ENCODE measurements around the gene TMEM171. TPM values are rescaled to one million over a fixed set of nuclear protein-coding genes. Genes with fewer than 3 reads are reported as not detected.

Gene TMEM171
- total and polyA plus RNA-seq, 2 experiments from 2014 or later = 1.9 to 2.9 TPM

- no peak for TF ChIP-seq POLR2AphosphoS5 (IDR thresholded peaks at IDR 0.05; ENCODE audit: low read depth)
- TF ChIP-seq CTCF (conservative IDR thresholded peaks at IDR 0.05; ENCODE audit: low read depth in 2 of 2) = no peak
- no peak for TF ChIP-seq NANOG (IDR thresholded peaks at IDR 0.05; ENCODE audit: borderline replicate concordance)
- no peak for TF ChIP-seq ETS1 (IDR thresholded peaks at IDR 0.05)
- no peak for TF ChIP-seq CREB1 (CRISPR knock-in tag; IDR thresholded peaks at IDR 0.05; ENCODE audit: low read depth)
Observed at GRCh38 chr5:73131711-73132425, 11.5 kb downstream of the TMEM171 start (continued).

- no peaks in the 10 kb centered on the region for H3F3A ChIP-seq (replicated peaks; ENCODE audit: low read depth)
- H3K27me3 ChIP-seq (ENCODE audit: insufficient read depth) = no peaks in the 10 kb centered on the region
- no peak for TF ChIP-seq STAT1 (IDR thresholded peaks at IDR 0.05; ENCODE audit: unreplicated experiment)
- TF ChIP-seq ZNF114 (CRISPR knock-in tag; IDR thresholded peaks at IDR 0.05) = no peak
- TF ChIP-seq EZH2phosphoT487 (IDR thresholded peaks at IDR 0.05; ENCODE audit: unreplicated experiment) = no peak
- TF ChIP-seq JUNB (IDR thresholded peaks at IDR 0.05; ENCODE audit: unreplicated experiment) = no peak
- no peaks in the 10 kb centered on the region for H3K79me2 ChIP-seq (replicated peaks; ENCODE audit: insufficient read depth)
- no peak overlapping the region for H3K4me2 ChIP-seq
- Mint-ChIP-seq H3K36me3 (ENCODE audit: low read depth) (peaks cover 3% of the 10 kb centered on the region; the same call in 1 of the 3 replicates), H3K4me3 (no peak overlapping the region), H3K27me3 (ENCODE audit: insufficient read depth, low read depth, poor library complexity) (peaks cover 9% of the 10 kb centered on the region), H3K4me1 (peaks cover 38% of the 10 kb centered on the region), H3K27ac (no peak overlapping the region), H3K9me3 (no peaks in the 10 kb centered on the region; the same call in 2 of the 3 replicates)
- H4K20me1 ChIP-seq (replicated peaks; ENCODE audit: insufficient read depth) = no peaks in the 10 kb centered on the region
- H3K4me3 ChIP-seq = no peak overlapping the region
- H3K36me3 ChIP-seq (ENCODE audit: insufficient read depth) = no peaks in the 10 kb centered on the region
- H3K27ac ChIP-seq (ENCODE audit: low read depth) = no peak overlapping the region
- H3K9me2 ChIP-seq (ENCODE audit: insufficient read depth) = peaks cover 6% of the 10 kb centered on the region; the same call in 1 of the 2 replicates
- DNase-seq (ENCODE audit: low spot score) (no peak), ATAC-seq (no peak)
- no peak overlapping the region for H2AFZ ChIP-seq
- H3K4me1 ChIP-seq (ENCODE audit: insufficient read depth) = peaks cover 10% of the 10 kb centered on the region
Observed at GRCh38 chr5:73132759-73133158, 12.4 kb downstream of the TMEM171 start.

GRCh38 chr5:73135021-73135420 is 14.6 kb downstream of the TMEM171 start:
- no peak for ATAC-seq
- Histone ChIP-seq H3K27me3 (ENCODE audit: insufficient read depth) (no peaks in the 10 kb centered on the region), H3K4me1 (ENCODE audit: insufficient read depth) (peaks cover 10% of the 10 kb centered on the region), H4K20me1 (replicated peaks; ENCODE audit: insufficient read depth) (no peaks in the 10 kb centered on the region), H3F3A (replicated peaks; ENCODE audit: low read depth) (no peaks in the 10 kb centered on the region), H3K36me3 (ENCODE audit: insufficient read depth) (no peaks in the 10 kb centered on the region), H3K4me2 (no peak overlapping the region), H2AFZ (no peak overlapping the region), H3K27ac (ENCODE audit: low read depth) (no peak overlapping the region), H3K9me2 (ENCODE audit: insufficient read depth) (peaks cover 6% of the 10 kb centered on the region; the same call in 1 of the 2 replicates), H3K79me2 (replicated peaks; ENCODE audit: insufficient read depth) (no peaks in the 10 kb centered on the region), H3K4me3 (no peak overlapping the region)
- Mint-ChIP-seq H3K27me3 (ENCODE audit: insufficient read depth, low read depth, poor library complexity) (peaks cover 12% of the 10 kb centered on the region), H3K4me3 (no peak overlapping the region), H3K27ac (no peak overlapping the region), H3K36me3 (ENCODE audit: low read depth) (no peaks in the 10 kb centered on the region), H3K9me3 (no peaks in the 10 kb centered on the region), H3K4me1 (peaks cover 30% of the 10 kb centered on the region)
- DNase-seq (ENCODE audit: low spot score) = no peak
- TF ChIP-seq CTCF (conservative IDR thresholded peaks at IDR 0.05; ENCODE audit: low read depth in 2 of 2) (no peak), CREB1 (CRISPR knock-in tag; IDR thresholded peaks at IDR 0.05; ENCODE audit: low read depth) (no peak), EZH2 (IDR thresholded peaks at IDR 0.05; ENCODE audit: low read depth, unreplicated experiment) (no peak), STAT1 (IDR thresholded peaks at IDR 0.05; ENCODE audit: unreplicated experiment) (no peak), ETS1 (IDR thresholded peaks at IDR 0.05) (no peak), JUNB (IDR thresholded peaks at IDR 0.05; ENCODE audit: unreplicated experiment) (no peak)
